Endothelial cell of umbilical vein (primary cell): ENCODE results near the gene LMLN. TPM values are rescaled to one million over a fixed set of nuclear protein-coding genes. Genes with fewer than 3 reads are reported as not detected.

ENCODE experiments used
- BruUV-seq: library from RNA; stranded (reverse); fragments of 400-500 nt; replicated peaks from 2 replicates; lab custom pipeline; 2021; lab: Mats Ljungman, UMichigan
- CTCF ChIA-PET: fragments of 300-600, 350-600 bp; sonication (Branson Sonifier 250); formaldehyde crosslinking; loops from one replicate; lab custom pipeline; 2021; ENCODE audit warnings: antibody characterized with exemption, inconsistent platforms; lab: Charles Lee
- POLR2A ChIA-PET: fragments of 300-600, 350-600 bp; sonication (Branson Sonifier 250); formaldehyde crosslinking; loops from one replicate; lab custom pipeline; 2021; ENCODE audit warnings: antibody characterized with exemption, inconsistent platforms; lab: Charles Lee
- DNase-seq: peaks from one replicate; pipeline ENCODE4 v3.0.0-alpha.2; 2011; ENCODE audit warnings: low read depth, low spot score
- FAIRE-seq: peaks from 2 replicates; lab custom pipeline; 2011; peaks lifted over from hg19 to GRCh38; lab: Jason Lieb, UNC
- H2AFZ ChIP-seq: 2 replicates; pipeline ENCODE4 v1.6.0; 2012; ENCODE audit warnings: low read depth, low read length, control low read depth, inconsistent platforms
- H3K27ac ChIP-seq: 2 replicates; pipeline ENCODE4 v1.5.1; 2011; ENCODE audit warnings: low read depth, mild to moderate bottlenecking, control low read depth, low read length, moderate library complexity; ENCODE audit not compliant: insufficient read depth
- H3K27me3 ChIP-seq, 2 experiments: 2 replicates each; pipeline versions ENCODE4 v1.6.0 to v1.6.1; 2011; ENCODE audit warnings: low read length in 2 of 2, mixed read lengths in 1 of 2; ENCODE audit not compliant: control insufficient read depth in 2 of 2, insufficient read depth in 2 of 2
- H3K36me3 ChIP-seq, 2 experiments: 2 replicates in 1 of 2; 3 replicates in 1 of 2; pipeline ENCODE4 v1.5.1; 2011; ENCODE audit warnings: low read length in 2 of 2, mild to moderate bottlenecking in 1 of 2, moderate library complexity in 1 of 2; ENCODE audit not compliant: control insufficient read depth in 2 of 2, insufficient read depth in 2 of 2; ENCODE audit errors: extremely low read depth in 1 of 2
- H3K4me1 ChIP-seq: 3 replicates; pipeline ENCODE4 v1.5.1; 2011; ENCODE audit warnings: mild to moderate bottlenecking, low read length; ENCODE audit not compliant: control insufficient read depth, insufficient read depth; ENCODE audit errors: extremely low read depth
- H3K4me2 ChIP-seq: 2 replicates; pipeline ENCODE4 v1.6.1; 2011; ENCODE audit warnings: low read length, control low read depth, mixed read lengths; ENCODE audit not compliant: insufficient read depth
- H3K4me3 ChIP-seq, 3 experiments: fragments of 200-600 bp in 1 of 3; sonication (generic), shearing (Covaris generic) in 1 of 3; replicated peaks in 1 of 3; 2 replicates each; pipeline ENCODE4 v1.5.1; 2011 to 2016; ENCODE audit warnings: control low read depth in 3 of 3, low read length in 3 of 3, mild to moderate bottlenecking in 2 of 3, inconsistent platforms in 1 of 3, low read depth in 1 of 3, moderate library complexity in 1 of 3; ENCODE audit not compliant: insufficient read depth in 1 of 3
- H3K79me2 ChIP-seq: 2 replicates; pipeline ENCODE4 v1.6.0; 2012; ENCODE audit warnings: low read length, inconsistent platforms; ENCODE audit not compliant: control insufficient read depth, insufficient read depth
- H3K9ac ChIP-seq: replicated peaks from 2 replicates; pipeline ENCODE3; 2011; ENCODE audit warnings: low read length, control low read depth; ENCODE audit not compliant: insufficient read depth; ENCODE audit errors: extremely low read depth
- H3K9me1 ChIP-seq: replicated peaks from 3 replicates; pipeline ENCODE4 v1.6.0; 2011; ENCODE audit warnings: mild to moderate bottlenecking, low read length; ENCODE audit not compliant: control insufficient read depth, insufficient read depth; ENCODE audit errors: extremely low read depth
- H3K9me3 ChIP-seq: replicated peaks from 2 replicates; pipeline ENCODE4 v1.5.1; 2012; ENCODE audit warnings: low read length, inconsistent platforms; ENCODE audit not compliant: control insufficient read depth, insufficient read depth
- H4K20me1 ChIP-seq: replicated peaks from 2 replicates; pipeline ENCODE3; 2011; ENCODE audit warnings: mild to moderate bottlenecking, low read length; ENCODE audit not compliant: control insufficient read depth, insufficient read depth; ENCODE audit errors: extremely low read depth
- EZH2 ChIP-seq: IDR thresholded peaks from 2 replicates; pipeline ENCODE4 v1.6.1; 2012; ENCODE audit warnings: borderline replicate concordance, low read depth, mild to moderate bottlenecking, moderate library complexity, low read length, inconsistent platforms; ENCODE audit not compliant: severe bottlenecking
- FOS ChIP-seq: IDR thresholded peaks from 2 replicates; pipeline ENCODE4 v1.6.1; 2011; ENCODE audit warnings: mild to moderate bottlenecking, low read length, moderate library complexity, borderline replicate concordance; ENCODE audit not compliant: insufficient read depth
- GATA2 ChIP-seq: IDR thresholded peaks from 2 replicates; pipeline ENCODE4 v1.7.0; 2011; ENCODE audit warnings: low read depth, mild to moderate bottlenecking, moderate library complexity, mixed read lengths, low read length; ENCODE audit not compliant: insufficient read length, insufficient read depth
- JUN ChIP-seq: IDR thresholded peaks from 2 replicates; pipeline ENCODE4 v1.6.1; 2011; ENCODE audit warnings: borderline replicate concordance, low read depth; ENCODE audit not compliant: insufficient read length, insufficient read depth
- MYC ChIP-seq: IDR thresholded peaks from one replicate; pipeline ENCODE4 v1.6.1; 2011; ENCODE audit warnings: mild to moderate bottlenecking, low read depth, low read length
- POLR2A ChIP-seq: IDR thresholded peaks from 2 replicates; pipeline ENCODE4 v1.6.1; 2012; ENCODE audit warnings: low read depth, mild to moderate bottlenecking, control low read depth, low read length
- POLR2AphosphoS5 ChIP-seq: IDR thresholded peaks from 2 replicates; pipeline ENCODE4 v1.6.1; 2012; ENCODE audit warnings: low read depth, mild to moderate bottlenecking, control low read depth, low read length, moderate library complexity; ENCODE audit not compliant: insufficient read depth
- dilution Hi-C: fragments of 300-500 bp; cut with MboI; formaldehyde crosslinking; loops from one replicate; pipeline ENCODE4 v1.15.0; 2019; ENCODE audit warnings: low sequenced_read_pairs; ENCODE audit not compliant: extremely low pct_ligation_motif_present
- intact Hi-C: fragments of 100-400 bp; cut with micrococcal nuclease; formaldehyde crosslinking; loops from one replicate; pipeline ENCODE4 v1.10.0; 2022
- polyA plus RNA-seq, 4 experiments: library from polyadenylated mRNA; depleted of rRNA in 3 of 4; stranded (reverse) in 3 of 4; unstranded in 1 of 4; fragments of >200 nt; gene quantifications; 2 replicates each; pipeline versions ENCODE4 v1.2.1 to v1.2.3, GENCODE V29; 2011 to 2012; ENCODE audit warnings: missing spikeins in 1 of 4
- total RNA-seq: library from RNA; stranded (reverse); gene quantifications from 2 replicates; pipeline ENCODE4 v1.2.3, GENCODE V29; 2021
- TF ChIP-seq, protein P1 (sequence below), 2 donors: IDR thresholded peaks; 1 replicate in 1 of 2; 2 replicates in 1 of 2; pipeline ENCODE4 v1.5.1; 2011; ENCODE audit warnings: low read length in 2 of 2, mild to moderate bottlenecking in 2 of 2, moderate library complexity in 2 of 2, control low read depth in 1 of 2, inconsistent platforms in 1 of 2, low read depth in 1 of 2; ENCODE audit not compliant: insufficient read depth in 1 of 2; ENCODE audit errors: extremely low read depth in 1 of 2
- TF ChIP-seq, protein P2 (sequence below): IDR thresholded peaks from 2 replicates; pipeline ENCODE4 v1.6.1; 2011; ENCODE audit not compliant: insufficient read depth, insufficient read length

LMLN gene
- total and polyA plus RNA-seq, 2 donors (not counting 3 experiments of a cell fraction or from before 2014, with no cell fraction given) = 4.8 to 6.5 TPM

DNA sequence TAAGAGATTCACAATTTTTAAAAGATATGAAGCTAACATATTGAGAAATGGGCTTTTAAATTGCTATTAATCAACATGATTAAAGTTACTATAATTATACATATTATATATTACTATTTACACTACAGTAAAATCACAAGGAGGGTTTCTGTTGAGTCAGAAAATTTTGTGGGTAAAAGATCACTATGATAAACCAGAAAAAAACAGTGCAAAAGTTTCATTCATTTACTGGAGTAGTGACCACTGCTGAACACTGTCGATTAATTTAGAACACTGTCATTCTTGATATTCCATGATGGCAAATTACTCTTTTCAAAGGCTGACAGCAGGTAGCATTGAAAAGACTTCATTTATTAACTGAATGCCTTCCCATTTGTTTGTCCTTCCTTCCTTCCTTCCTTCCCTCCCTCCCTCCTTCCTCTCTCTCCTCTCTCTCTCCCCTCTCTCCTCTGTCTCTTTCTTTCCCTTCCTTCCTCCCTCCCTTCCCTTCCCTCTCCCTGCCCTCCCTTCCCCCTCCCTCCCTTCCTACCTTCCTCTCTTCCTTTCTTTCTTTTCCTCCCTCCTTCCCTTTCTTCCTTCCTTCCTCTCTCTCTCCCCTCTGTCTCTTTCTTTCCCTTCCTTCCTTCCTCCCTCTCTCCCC, 19.2 kb upstream of the LMLN start:
- no peak for FAIRE-seq
- Histone ChIP-seq H3K4me1 (no peaks in the 10 kb centered on the region), H3K27me3 (no peaks in the 10 kb centered on the region), H3K9me3 (no peaks in the 10 kb centered on the region), H3K4me2 (no peak overlapping the region), H3K79me2 (no peaks in the 10 kb centered on the region), H3K36me3 (no peaks in the 10 kb centered on the region), H2AFZ (no peak overlapping the region), H3K4me3 (no peak overlapping the region), H3K9ac (no peak overlapping the region), H3K9me1 (no peaks in the 10 kb centered on the region), H3K27ac (no peak overlapping the region), H4K20me1 (no peaks in the 10 kb centered on the region)
- dilution Hi-C loops (no loop called here), intact Hi-C loops (no loop called here)
- no peak for TF ChIP-seq POLR2AphosphoS5
- TF ChIP-seq POLR2A = no peak
- TF ChIP-seq, protein P1, sequence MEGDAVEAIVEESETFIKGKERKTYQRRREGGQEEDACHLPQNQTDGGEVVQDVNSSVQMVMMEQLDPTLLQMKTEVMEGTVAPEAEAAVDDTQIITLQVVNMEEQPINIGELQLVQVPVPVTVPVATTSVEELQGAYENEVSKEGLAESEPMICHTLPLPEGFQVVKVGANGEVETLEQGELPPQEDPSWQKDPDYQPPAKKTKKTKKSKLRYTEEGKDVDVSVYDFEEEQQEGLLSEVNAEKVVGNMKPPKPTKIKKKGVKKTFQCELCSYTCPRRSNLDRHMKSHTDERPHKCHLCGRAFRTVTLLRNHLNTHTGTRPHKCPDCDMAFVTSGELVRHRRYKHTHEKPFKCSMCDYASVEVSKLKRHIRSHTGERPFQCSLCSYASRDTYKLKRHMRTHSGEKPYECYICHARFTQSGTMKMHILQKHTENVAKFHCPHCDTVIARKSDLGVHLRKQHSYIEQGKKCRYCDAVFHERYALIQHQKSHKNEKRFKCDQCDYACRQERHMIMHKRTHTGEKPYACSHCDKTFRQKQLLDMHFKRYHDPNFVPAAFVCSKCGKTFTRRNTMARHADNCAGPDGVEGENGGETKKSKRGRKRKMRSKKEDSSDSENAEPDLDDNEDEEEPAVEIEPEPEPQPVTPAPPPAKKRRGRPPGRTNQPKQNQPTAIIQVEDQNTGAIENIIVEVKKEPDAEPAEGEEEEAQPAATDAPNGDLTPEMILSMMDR (IDR thresholded peaks at IDR 0.05; ENCODE audit: extremely low read depth in 1 of 2, insufficient read depth in 1 of 2, low read depth in 1 of 2, low read length in 2 of 2) = no peak
- no peak for TF ChIP-seq FOS
- TF ChIP-seq, protein P2, sequence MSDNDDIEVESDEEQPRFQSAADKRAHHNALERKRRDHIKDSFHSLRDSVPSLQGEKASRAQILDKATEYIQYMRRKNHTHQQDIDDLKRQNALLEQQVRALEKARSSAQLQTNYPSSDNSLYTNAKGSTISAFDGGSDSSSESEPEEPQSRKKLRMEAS = no peak
- TF ChIP-seq EZH2 = no peak
- TF ChIP-seq MYC = no peak
- no peak for TF ChIP-seq JUN
- TF ChIP-seq GATA2 = no peak
- POLR2A ChIA-PET = no interaction called here
- BruUV-seq = no TSS peak
- no peak for DNase-seq
- CTCF ChIA-PET = interaction anchor here (2.1 to 6.5 kb wide), 2 partner anchors 9 to 35 kb away, joined by 4 to 56 read pairs; no protein-coding TSS in a partner anchor
